C4-2B (cell line): ENCODE data around the gene ESPN.

Experiments
- CTCF ChIP-seq: fragments of 450-650 bp; conservative IDR thresholded peaks from 2 replicates; pipeline ENCODE4 v1.5.1; 2017; ENCODE audit warnings: mild to moderate bottlenecking
- ZFX ChIP-seq: fragments of 450-650 bp; IDR thresholded peaks from 2 replicates; pipeline ENCODE4 v1.6.1; 2017

GRCh38 chr1:6448749-6449631 lies 24.4 kb downstream of the ESPN start:
- TF ChIP-seq CTCF (no peak), ZFX (no peak)
